ENCODE results near the gene ALKBH4.

- TF ChIP-seq CTCF (IDR thresholded peaks at IDR 0.05) (no peak), POLR2A (IDR thresholded peaks at IDR 0.05) (no peak)
Observed at GRCh38 chr7:102409340-102409739, 55.3 kb downstream of the ALKBH4 start.

Measured in right lobe of liver (tissue), 4 donors.